Hematopoietic multipotent progenitor cell treated with erythropoietin and hydrocortisone succinate and interleukin-3 and kit ligand, for 15 days (in vitro differentiated cells): ENCODE results near the gene NPFFR2.
"Not testable (repeated sequence)": the region's sequence is repeated elsewhere in the genome, so short reads cannot be mapped to it uniquely, and the experiment has no call there.

ENCODE experiments used
- DNase-seq: peaks from one replicate; pipeline ENCODE4 v3.0.0-alpha.2; 2015; ENCODE audit warnings: low spot score

Gene NPFFR2

GRCh38 chr4:72031868-72032608 is at the start of gene NPFFR2:
Gene NPFFR2, plus strand, starts transcription at chr4:72032000. Its CDS starts 96,592 bp downstream, at chr4:72128592.
- no peak for DNase-seq

GRCh38 chr4:71992571-71993312 is 39.1 kb upstream of the NPFFR2 start:
- no peak for DNase-seq

- no peak for DNase-seq
Observed at GRCh38 chr4:71994559-71994958, 37.2 kb upstream of the NPFFR2 start.

- DNase-seq = no peak
Observed at GRCh38 chr4:71995297-71995696, 36.5 kb upstream of the NPFFR2 start.

- no peak for DNase-seq
Observed at GRCh38 chr4:72006586-72006985, 25.2 kb upstream of the NPFFR2 start.

- DNase-seq = no peak
Observed at GRCh38 chr4:72011906-72012305, 19.9 kb upstream of the NPFFR2 start.

- DNase-seq = no peak
Observed at GRCh38 chr4:72016011-72016410, 15.8 kb upstream of the NPFFR2 start.

- no peak for DNase-seq
Observed at GRCh38 chr4:72019688-72020087, 12.1 kb upstream of the NPFFR2 start.

GRCh38 chr4:72022553-72022952 is 9.2 kb upstream of the NPFFR2 start:
- no peak for DNase-seq

GRCh38 chr4:72055566-72055965 is 23.8 kb downstream of the NPFFR2 start:
- DNase-seq = no peak

GRCh38 chr4:72063726-72064125 is 31.9 kb downstream of the NPFFR2 start:
- DNase-seq = no peak

- no peak for DNase-seq
Observed at GRCh38 chr4:72067051-72067450, 35.3 kb downstream of the NPFFR2 start.

GRCh38 chr4:72073816-72074215 is 42.0 kb downstream of the NPFFR2 start:
- DNase-seq = no peak

- DNase-seq = no peak
Observed at GRCh38 chr4:72076562-72076961, 44.8 kb downstream of the NPFFR2 start.

GRCh38 chr4:72077346-72077745 is 45.5 kb downstream of the NPFFR2 start:
- no peak for DNase-seq

- no peak for DNase-seq
Observed at GRCh38 chr4:72084587-72085011, 52.8 kb downstream of the NPFFR2 start.

GRCh38 chr4:72090606-72091005 is 58.8 kb downstream of the NPFFR2 start:
- not testable (repeated sequence) for DNase-seq

- no peak for DNase-seq
Observed at GRCh38 chr4:72094059-72094797, 62.4 kb downstream of the NPFFR2 start.

GRCh38 chr4:72107456-72107855 is 75.7 kb downstream of the NPFFR2 start:
- no peak for DNase-seq

- DNase-seq = no peak
Observed at GRCh38 chr4:72109364-72109763, 77.6 kb downstream of the NPFFR2 start.

- DNase-seq = no peak
Observed at GRCh38 chr4:72109959-72110497, 78.2 kb downstream of the NPFFR2 start.

- DNase-seq = no peak
Observed at GRCh38 chr4:72110886-72111285, 79.1 kb downstream of the NPFFR2 start.
